H1 (cell line): ENCODE results near the gene NRXN3. TPM values are rescaled to one million over a fixed set of nuclear protein-coding genes. Genes with fewer than 3 reads are reported as not detected.

Source experiments
- JUND ChIP-seq: IDR thresholded peaks from 2 replicates; pipeline ENCODE4 v1.6.1; 2011; ENCODE audit warnings: mild to moderate bottlenecking, improper control_type of control experiment, low read length
- polyA plus RNA-seq, 7 experiments: library from polyadenylated mRNA; depleted of rRNA in 3 of 7; stranded (reverse) in 5 of 7; unstranded in 2 of 7; fragments of >200 nt in 5 of 7; fragments of 200-250 nt in 2 of 7; gene quantifications; 1 replicate in 5 of 7; 2 replicates in 1 of 7; 4 replicates in 1 of 7; pipeline versions ENCODE4 v1.2.1 to v1.2.3, GENCODE V29; 2011 to 2013; ENCODE audit warnings: missing spikeins in 2 of 7, mixed read lengths in 2 of 7
- total RNA-seq: library from RNA; stranded (reverse); fragmentation: NEBNext Ultra II Directional; extraction: Animal tissue kit (Norgen Biotek cat#: 25700); gene quantifications from 2 replicates; pipeline ENCODE4 v1.2.1, GENCODE V29; 2021

Gene NRXN3
- total and polyA plus RNA-seq, 2 of the 8 experiments (the other 6 are each of a cell fraction or from before 2014, with no cell fraction given): 2.6 to 4.1 TPM

GRCh38 chr14:78762331-78762730, 592.2 kb downstream of the NRXN3 start (continued):
- TF ChIP-seq JUND: no peak
